ENCODE data around the gene CHRNB4. TPM values are rescaled to one million over a fixed set of nuclear protein-coding genes. Genes with fewer than 3 reads are reported as not detected.

Gene CHRNB4
- total RNA-seq, 3 donors from 2014 or later = 0.29 to 2.4 TPM; not detected in 1

GRCh38 chr15:78682693-78683410 lies 41.8 kb upstream of the CHRNB4 start:
- no peak for DNase-seq
- intact Hi-C loops (cut with DNase I, micrococcal nuclease) = no loop called here

GRCh38 chr15:78682004-78682651 lies 41.1 kb upstream of the CHRNB4 start:
- ATAC-seq = no peak
- H3K4me3 ChIP-seq = no peak overlapping the region
- no peaks in the 10 kb centered on the region for H3K9me3 ChIP-seq
- H3K4me1 ChIP-seq (ENCODE audit: low read depth) = no peaks in the 10 kb centered on the region
- H3K36me3 ChIP-seq (ENCODE audit: low read depth) = no peaks in the 10 kb centered on the region
- no peak for DNase-seq
- intact Hi-C loops (cut with DNase I, micrococcal nuclease) = no loop called here
- no peak for TF ChIP-seq CTCF (IDR thresholded peaks at IDR 0.05)

More at GRCh38 chr15:78682693-78683410, 41.8 kb upstream of the CHRNB4 start:
- H3K4me3 ChIP-seq = no peak overlapping the region
- no peak for ATAC-seq
- no peaks in the 10 kb centered on the region for H3K4me1 ChIP-seq (ENCODE audit: low read depth)
- no peaks in the 10 kb centered on the region for H3K9me3 ChIP-seq
- TF ChIP-seq CTCF (IDR thresholded peaks at IDR 0.05) = no peak
- H3K36me3 ChIP-seq (ENCODE audit: low read depth) = no peaks in the 10 kb centered on the region

- Histone ChIP-seq H3K9me3 (no peaks in the 10 kb centered on the region), H3K36me3 (ENCODE audit: low read depth) (no peaks in the 10 kb centered on the region), H3K4me3 (no peak overlapping the region), H3K4me1 (ENCODE audit: low read depth) (no peaks in the 10 kb centered on the region)
- no peak for DNase-seq
- no peak for TF ChIP-seq CTCF (IDR thresholded peaks at IDR 0.05)
- intact Hi-C loops (cut with DNase I, micrococcal nuclease) = no loop called here
- ATAC-seq = no peak
Observed at GRCh38 chr15:78681281-78682003, 40.4 kb upstream of the CHRNB4 start.

GRCh38 chr15:78680431-78681075 lies 39.5 kb upstream of the CHRNB4 start:
- ATAC-seq = no peak
- H3K9me3 ChIP-seq = no peaks in the 10 kb centered on the region
- no peak overlapping the region for H3K4me3 ChIP-seq
- DNase-seq = no peak
- intact Hi-C loops (cut with DNase I, micrococcal nuclease) = no loop called here
- no peaks in the 10 kb centered on the region for H3K4me1 ChIP-seq (ENCODE audit: low read depth)
- no peaks in the 10 kb centered on the region for H3K36me3 ChIP-seq (ENCODE audit: low read depth)
- no peak for TF ChIP-seq CTCF (IDR thresholded peaks at IDR 0.05)

- ATAC-seq = no peak
- Histone ChIP-seq H3K4me1 (ENCODE audit: low read depth) (no peaks in the 10 kb centered on the region), H3K9me3 (no peaks in the 10 kb centered on the region)
Observed at GRCh38 chr15:78679089-78679511, 38.1 kb upstream of the CHRNB4 start.

More at GRCh38 chr15:78679089-78679511, 38.1 kb upstream of the CHRNB4 start:
- intact Hi-C loops (cut with DNase I, micrococcal nuclease) = no loop called here
- no peaks in the 10 kb centered on the region for H3K36me3 ChIP-seq (ENCODE audit: low read depth)
- H3K4me3 ChIP-seq = no peak overlapping the region
- no peak for TF ChIP-seq CTCF (IDR thresholded peaks at IDR 0.05)
- no peak for DNase-seq

Measured in mucosa of descending colon (tissue), 3 donors.